Fibroblast of lung (primary cell): Measurements from ENCODE around the gene CNN2.

Source experiments
- CTCF ChIP-seq, 2 donors: IDR thresholded peaks in 1 of 2; conservative IDR thresholded peaks in 1 of 2; 1 replicate in 1 of 2; 2 replicates in 1 of 2; pipeline ENCODE4 v1.5.1; 2011 to 2012; ENCODE audit warnings: low read length in 2 of 2, control low read depth in 1 of 2, inconsistent platforms in 1 of 2, low read depth in 1 of 2, mild to moderate bottlenecking in 1 of 2
- EZH2 ChIP-seq: IDR thresholded peaks from 2 replicates; pipeline ENCODE4 v1.5.1; 2012; ENCODE audit warnings: low read length, control low read depth, mild to moderate bottlenecking; ENCODE audit errors: missing control alignments

DNA sequence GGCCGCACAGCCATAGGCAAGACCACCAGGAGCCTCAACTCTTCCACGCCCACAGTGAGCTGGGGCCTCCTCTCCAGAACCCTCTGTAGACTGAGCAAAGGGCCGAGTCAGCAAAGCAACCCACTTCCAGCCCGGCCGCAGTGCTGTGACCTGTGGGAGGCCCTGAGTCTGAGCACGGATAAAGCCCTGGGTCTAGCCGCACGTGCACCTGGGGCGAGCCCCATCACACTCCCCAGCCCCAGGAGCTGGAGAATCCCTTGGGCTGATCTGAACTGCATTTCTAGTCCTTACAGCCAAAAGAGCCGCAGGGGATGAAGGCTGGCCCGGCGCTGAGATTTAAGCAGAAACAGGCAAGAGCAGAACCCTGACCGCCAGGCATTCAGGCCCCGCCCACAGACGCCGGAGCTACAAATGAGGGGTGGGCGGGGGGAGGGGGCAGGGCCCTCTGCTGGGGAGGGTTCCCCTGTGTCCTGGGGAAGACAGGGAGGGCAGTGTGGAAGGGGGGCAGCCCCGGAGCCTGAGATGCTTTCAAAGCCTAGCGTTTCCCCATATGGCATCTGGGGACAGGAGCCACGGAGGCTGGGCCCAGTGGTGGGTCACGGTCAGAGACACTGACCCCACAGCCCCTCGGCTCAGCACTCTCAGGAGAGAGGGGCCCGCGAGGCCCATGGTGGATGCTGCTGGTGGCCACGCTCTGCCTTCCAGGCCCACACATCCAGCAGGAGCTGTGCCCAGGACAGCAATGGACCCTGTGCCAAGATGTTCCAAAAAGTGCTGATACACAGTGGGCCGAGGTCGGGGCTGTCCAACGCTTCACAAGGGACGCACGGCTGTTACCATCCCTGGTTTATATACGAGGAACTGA is 10.4 kb upstream of the CNN2 start:
- no peak for TF ChIP-seq EZH2
- TF ChIP-seq CTCF (conservative IDR thresholded peaks at IDR 0.05 in 1 of 2, IDR thresholded peaks at IDR 0.05 in 1 of 2; ENCODE audit: low read depth in 1 of 2, low read length in 2 of 2): no peak
